ENCODE measurements around the gene SREK1.
"Not testable (repeated sequence)": the region's sequence is repeated elsewhere in the genome, so short reads cannot be mapped to it uniquely, and the experiment has no call there.

SREK1 gene

GRCh38 chr5:66222896-66223295 is 78.8 kb downstream of the SREK1 start:
- DNase-seq: not testable (repeated sequence)

- no peak for DNase-seq
Measured at GRCh38 chr5:66223637-66224036, 79.5 kb downstream of the SREK1 start.

GRCh38 chr5:66224274-66224673 is 80.2 kb downstream of the SREK1 start:
- no peak for DNase-seq

- DNase-seq: no peak
Measured at GRCh38 chr5:66224773-66225553, 80.9 kb downstream of the SREK1 start.

- DNase-seq: no peak
Measured at GRCh38 chr5:66230551-66230950, 86.5 kb downstream of the SREK1 start.

GRCh38 chr5:66231508-66231907 is 87.4 kb downstream of the SREK1 start:
- DNase-seq: no peak

- no peak for DNase-seq
Measured at GRCh38 chr5:66232275-66232674, 88.2 kb downstream of the SREK1 start.

GRCh38 chr5:66232706-66233445 is 88.8 kb downstream of the SREK1 start:
- no peak for DNase-seq

All from NCI-H187 treated with DMSO at 0.1 percent for 48 hours (cell line).